HG02642 (cell line): ENCODE measurements around the gene TJP1.
"Not testable (repeated sequence)": the region's sequence is repeated elsewhere in the genome, so short reads cannot be mapped to it uniquely, and the experiment has no call there.

Experiments
- ATAC-seq: cut with Tn5 transposase; IDR thresholded peaks from one replicate; pipeline ENCODE4 v1.9.1; 2021; ENCODE audit warnings: mild to moderate bottlenecking; ENCODE audit not compliant: unreplicated experiment, poor library complexity

TJP1 gene

GRCh38 chr15:29713784-29714183 is 108.5 kb downstream of the TJP1 start:
- ATAC-seq: no peak

- no peak for ATAC-seq
Measured at GRCh38 chr15:29712149-29712885, 110.0 kb downstream of the TJP1 start.

- ATAC-seq: no peak
Measured at GRCh38 chr15:29711531-29711930, 110.7 kb downstream of the TJP1 start.

GRCh38 chr15:29708519-29708918 is 113.7 kb downstream of the TJP1 start:
- ATAC-seq: no peak

GRCh38 chr15:29704950-29705597 is 117.2 kb downstream of the TJP1 start:
- ATAC-seq: no peak

GRCh38 chr15:29701151-29701550 is 121.1 kb downstream of the TJP1 start:
- no peak for ATAC-seq

- ATAC-seq: no peak
Measured at GRCh38 chr15:29700296-29700695, 122.0 kb downstream of the TJP1 start.

- ATAC-seq: no peak
Measured at GRCh38 chr15:29699791-29700190, 122.5 kb downstream of the TJP1 start.

- ATAC-seq: no peak
Measured at GRCh38 chr15:29698030-29698701, 124.1 kb downstream of the TJP1 start.

- ATAC-seq: no peak
Measured at GRCh38 chr15:29696950-29697738, 125.1 kb downstream of the TJP1 start.

GRCh38 chr15:29696506-29696905 is 125.8 kb downstream of the TJP1 start:
- not testable (repeated sequence) for ATAC-seq

- no peak for ATAC-seq
Measured at GRCh38 chr15:29695489-29696167, 126.6 kb downstream of the TJP1 start.

- ATAC-seq: no peak
Measured at GRCh38 chr15:29693225-29693624, 129.0 kb downstream of the TJP1 start.

- ATAC-seq: no peak
Measured at GRCh38 chr15:29692527-29692926, 129.7 kb downstream of the TJP1 start.

- no peak for ATAC-seq
Measured at GRCh38 chr15:29690765-29691475, 131.3 kb downstream of the TJP1 start.

GRCh38 chr15:29689287-29689986 is 132.8 kb downstream of the TJP1 start:
- ATAC-seq: no peak

- ATAC-seq: no peak
Measured at GRCh38 chr15:29688506-29689286, 133.6 kb downstream of the TJP1 start.

- ATAC-seq: no peak
Measured at GRCh38 chr15:29687939-29688505, 134.2 kb downstream of the TJP1 start.
